Measurements from ENCODE around the gene ITGA8.

GRCh38 chr10:15742836-15743235 is 23.1 kb upstream of the ITGA8 start:
- no peak for TF ChIP-seq CTCF (IDR thresholded peaks at IDR 0.05)
- TF ChIP-seq POLR2A (IDR thresholded peaks at IDR 0.05) = no peak

All from heart left ventricle (tissue), 13 donors.